Stimulated activated CD4-positive, alpha-beta T cell treated with anti-CD3 and anti-CD28 coated beads, Interleukin-1b, Interleukin-23, amount 100 ng/mL, for 1 hour (primary cell): ENCODE data around the gene ALG3.
A peak's percentile ranks its signal among the peaks of the same experiment; 100 is the strongest.
"Not testable (repeated sequence)": the region's sequence is repeated elsewhere in the genome, so short reads cannot be mapped to it uniquely, and the experiment has no call there.

Experiments used
- DNase-seq, 2 donors: peaks; one replicate each; pipeline ENCODE4 v3.0.0-alpha.2; 2020; ENCODE audit warnings: low read depth in 2 of 2

ALG3 gene

GRCh38 chr3:184248454-184249411 is at the start of gene ALG3:
Gene ALG3, minus strand, starts transcription at chr3:184248962. Its CDS starts 22 bp downstream, at chr3:184248940.
- DNase-seq, result peak; percentile 64 to 85

- no peak for DNase-seq
These were observed 47.9 kb upstream of the ALG3 start for GRCh38 chr3:184296616-184297015.

- DNase-seq, result no peak
These were observed 47.0 kb upstream of the ALG3 start for GRCh38 chr3:184295771-184296170.

GRCh38 chr3:184291738-184292445 is 43.1 kb upstream of the ALG3 start:
- no peak for DNase-seq

- DNase-seq, result no peak
These were observed 42.4 kb upstream of the ALG3 start for GRCh38 chr3:184291044-184291737.

GRCh38 chr3:184290331-184290730 is 41.6 kb upstream of the ALG3 start:
- no peak for DNase-seq

GRCh38 chr3:184289426-184289938 is 40.7 kb upstream of the ALG3 start:
- peak; percentile 9 to 48 for DNase-seq

- DNase-seq, result no peak
These were observed 35.9 kb upstream of the ALG3 start for GRCh38 chr3:184284696-184285095.

GRCh38 chr3:184283681-184284080 is 34.9 kb upstream of the ALG3 start:
- no peak for DNase-seq

- DNase-seq, result no peak
These were observed 34.2 kb upstream of the ALG3 start for GRCh38 chr3:184282941-184283340.

GRCh38 chr3:184277366-184277765 is 28.6 kb upstream of the ALG3 start:
- no peak for DNase-seq

GRCh38 chr3:184275961-184276910 is 27.5 kb upstream of the ALG3 start, which contains the start of gene ECE2:
Gene ECE2, plus strand, starts transcription at chr3:184276022. Its CDS starts 132 bp downstream, at chr3:184276154.
- DNase-seq, result no peak

GRCh38 chr3:184275381-184275701 is 26.6 kb upstream of the ALG3 start:
- no peak for DNase-seq

GRCh38 chr3:184272269-184272668 is 23.5 kb upstream of the ALG3 start:
- no peak for DNase-seq

GRCh38 chr3:184267249-184267648 is 18.5 kb upstream of the ALG3 start:
- not testable (repeated sequence) for DNase-seq

GRCh38 chr3:184262764-184263179 is 14.0 kb upstream of the ALG3 start:
- no peak for DNase-seq

GRCh38 chr3:184261854-184262763 is 13.3 kb upstream of the ALG3 start:
- DNase-seq, result no peak

- DNase-seq, result no peak
These were observed 12.6 kb upstream of the ALG3 start, which contains the start of gene CAMK2N2 for GRCh38 chr3:184261270-184261853. Gene CAMK2N2, minus strand, starts transcription at chr3:184261553. Its CDS starts 268 bp downstream, at chr3:184261285.

- DNase-seq, result no peak
These were observed 12.0 kb upstream of the ALG3 start for GRCh38 chr3:184260724-184261269.
